Subcutaneous adipose tissue (tissue), 4 donors: ENCODE results near the gene NAALADL2. TPM values are rescaled to one million over a fixed set of nuclear protein-coding genes. Genes with fewer than 3 reads are reported as not detected.

ENCODE experiments used
- total RNA-seq, 4 donors: library from RNA; depleted of rRNA; stranded (reverse); fragments of >200 nt; gene quantifications; one replicate each; pipeline ENCODE4 v1.1.0, GENCODE V29; 2016
- TF ChIP-seq, protein P1 (sequence below): fragments of 450-650 bp; IDR thresholded peaks from one replicate; pipeline ENCODE4 v1.5.1; 2016; ENCODE audit warnings: low read depth, mild to moderate bottlenecking, control low read depth, antibody characterized with exemption, moderate library complexity

NAALADL2 gene
- total RNA-seq, 4 donors from 2014 or later, result 9.4 to 18.1 (median 11.8) TPM

DNA sequence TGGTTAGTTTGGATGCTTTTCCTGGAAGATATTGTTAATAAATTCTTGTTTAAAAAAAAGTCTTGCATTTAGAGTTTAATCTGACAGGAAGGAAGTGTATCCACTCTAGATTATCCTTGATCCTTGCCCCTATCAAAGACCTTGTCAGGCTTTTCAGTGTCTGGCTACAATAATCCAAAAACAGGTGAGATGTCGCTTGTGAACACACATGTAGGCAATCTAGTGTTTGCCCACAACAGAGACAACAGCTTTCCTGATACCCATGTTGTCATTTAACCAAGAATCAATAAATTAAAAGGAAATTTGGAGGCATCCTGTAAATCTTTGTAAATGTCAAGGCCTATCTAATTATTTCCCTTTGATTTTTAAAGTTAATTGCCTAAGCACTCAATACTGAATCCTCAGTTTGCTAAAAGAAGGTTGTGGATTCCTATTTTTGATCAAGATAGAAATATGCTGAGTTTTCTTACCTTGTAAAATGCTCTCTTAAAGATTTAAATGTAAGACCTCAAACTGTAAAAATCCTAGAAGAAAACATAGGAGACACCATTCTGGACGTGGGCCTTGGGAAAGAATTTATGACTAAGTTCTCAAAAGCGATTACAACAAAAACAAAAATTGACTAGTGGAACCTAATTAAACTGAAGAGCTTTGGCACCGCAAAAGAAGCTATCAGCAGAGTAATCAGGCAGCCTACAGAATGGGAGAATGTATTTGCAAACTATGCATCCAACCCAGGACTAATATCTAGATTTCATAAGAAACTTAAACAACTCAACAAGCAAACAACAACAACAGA lies 207.7 kb downstream of the NAALADL2 start:
- TF ChIP-seq, protein P1, sequence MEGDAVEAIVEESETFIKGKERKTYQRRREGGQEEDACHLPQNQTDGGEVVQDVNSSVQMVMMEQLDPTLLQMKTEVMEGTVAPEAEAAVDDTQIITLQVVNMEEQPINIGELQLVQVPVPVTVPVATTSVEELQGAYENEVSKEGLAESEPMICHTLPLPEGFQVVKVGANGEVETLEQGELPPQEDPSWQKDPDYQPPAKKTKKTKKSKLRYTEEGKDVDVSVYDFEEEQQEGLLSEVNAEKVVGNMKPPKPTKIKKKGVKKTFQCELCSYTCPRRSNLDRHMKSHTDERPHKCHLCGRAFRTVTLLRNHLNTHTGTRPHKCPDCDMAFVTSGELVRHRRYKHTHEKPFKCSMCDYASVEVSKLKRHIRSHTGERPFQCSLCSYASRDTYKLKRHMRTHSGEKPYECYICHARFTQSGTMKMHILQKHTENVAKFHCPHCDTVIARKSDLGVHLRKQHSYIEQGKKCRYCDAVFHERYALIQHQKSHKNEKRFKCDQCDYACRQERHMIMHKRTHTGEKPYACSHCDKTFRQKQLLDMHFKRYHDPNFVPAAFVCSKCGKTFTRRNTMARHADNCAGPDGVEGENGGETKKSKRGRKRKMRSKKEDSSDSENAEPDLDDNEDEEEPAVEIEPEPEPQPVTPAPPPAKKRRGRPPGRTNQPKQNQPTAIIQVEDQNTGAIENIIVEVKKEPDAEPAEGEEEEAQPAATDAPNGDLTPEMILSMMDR, result no peak

DNA sequence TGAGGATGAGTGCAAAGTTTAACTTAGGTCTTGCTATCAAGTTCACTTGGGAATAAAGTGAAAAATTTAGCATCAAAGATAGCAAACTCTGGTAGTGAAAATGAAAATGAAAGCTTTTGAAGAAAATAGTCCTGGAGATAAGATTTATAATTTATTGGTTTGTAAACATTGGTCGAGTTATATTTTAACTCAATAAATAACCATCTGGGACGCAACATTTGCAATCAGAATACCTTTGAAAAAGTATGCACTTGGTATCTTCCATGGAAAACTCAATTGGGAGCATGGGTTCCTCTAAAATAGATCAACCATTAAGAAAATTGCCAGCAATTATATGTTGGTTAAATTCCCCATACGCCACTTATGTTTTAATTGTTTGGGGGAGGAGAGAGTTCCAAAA lies 209.5 kb downstream of the NAALADL2 start:
- TF ChIP-seq, protein P1, result no peak

DNA sequence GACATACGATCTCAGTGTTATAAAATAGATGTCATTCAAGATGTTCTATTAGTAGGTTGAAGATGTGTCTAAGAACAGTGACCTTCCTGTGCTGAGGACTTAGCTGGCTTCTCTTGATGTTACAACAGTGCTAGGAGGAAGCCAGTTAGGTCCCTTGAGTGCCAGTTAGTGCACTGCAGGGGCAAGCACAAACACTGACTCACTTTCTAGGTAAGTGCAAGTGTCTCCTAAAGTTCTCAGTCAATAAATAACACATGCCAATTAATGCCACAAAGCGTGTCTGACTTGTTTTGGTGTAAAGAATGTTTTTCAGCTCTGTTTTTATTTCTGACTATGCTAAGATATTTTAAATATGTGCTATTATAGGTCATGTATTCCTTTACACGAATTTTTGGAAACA lies 211.8 kb downstream of the NAALADL2 start:
- TF ChIP-seq, protein P1, result no peak

DNA sequence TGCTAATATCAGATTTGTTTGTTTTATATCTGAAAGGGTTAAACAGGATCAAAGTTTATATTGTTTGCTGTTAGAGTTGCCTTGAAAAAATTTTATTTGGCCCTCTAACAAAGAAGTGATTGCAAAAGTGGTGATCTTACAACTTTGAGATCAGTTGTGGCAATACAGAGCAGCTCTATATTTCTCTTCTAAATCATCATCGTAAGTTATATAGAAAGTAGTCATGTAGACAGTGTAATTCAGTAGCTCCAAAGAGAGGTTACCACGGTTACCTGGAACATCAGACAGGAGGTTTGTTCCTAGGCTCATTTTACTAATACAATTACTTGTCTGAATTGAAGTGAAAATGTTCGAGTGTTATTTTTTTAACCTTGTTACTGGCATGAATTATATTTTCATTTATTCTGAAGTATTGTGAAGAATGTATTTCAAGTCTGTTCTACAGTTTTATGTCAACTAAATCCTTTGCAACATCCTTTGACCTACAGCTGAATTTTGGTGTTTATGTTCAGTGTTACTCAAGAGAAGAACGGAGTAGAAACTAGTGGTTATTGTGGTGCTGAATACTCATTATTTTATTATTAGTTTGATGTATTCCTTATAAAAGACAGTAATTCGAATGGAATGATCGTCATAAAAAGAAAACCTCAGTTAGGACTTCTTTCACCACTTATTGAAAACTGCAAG lies 214.2 kb downstream of the NAALADL2 start:
- TF ChIP-seq, protein P1, result no peak

DNA sequence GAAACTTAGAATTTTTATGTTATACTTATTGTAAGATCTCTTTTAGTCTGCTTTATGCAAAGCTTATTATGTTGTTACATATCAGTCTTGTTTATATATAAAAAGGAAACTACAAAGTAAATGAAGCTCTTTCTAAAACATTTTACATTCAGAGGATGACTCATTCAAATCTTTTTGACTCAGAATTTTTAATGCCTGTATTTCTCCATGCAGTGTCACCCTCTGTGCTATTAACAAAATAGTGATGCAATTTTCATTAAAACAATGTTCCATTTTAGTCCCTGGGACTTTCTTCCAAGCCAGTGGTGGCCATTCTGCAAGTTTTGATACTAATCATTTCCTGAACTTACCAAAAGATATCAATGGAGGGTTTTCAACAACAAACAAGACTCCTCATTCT lies 216.1 kb downstream of the NAALADL2 start:
- TF ChIP-seq, protein P1, result no peak

DNA sequence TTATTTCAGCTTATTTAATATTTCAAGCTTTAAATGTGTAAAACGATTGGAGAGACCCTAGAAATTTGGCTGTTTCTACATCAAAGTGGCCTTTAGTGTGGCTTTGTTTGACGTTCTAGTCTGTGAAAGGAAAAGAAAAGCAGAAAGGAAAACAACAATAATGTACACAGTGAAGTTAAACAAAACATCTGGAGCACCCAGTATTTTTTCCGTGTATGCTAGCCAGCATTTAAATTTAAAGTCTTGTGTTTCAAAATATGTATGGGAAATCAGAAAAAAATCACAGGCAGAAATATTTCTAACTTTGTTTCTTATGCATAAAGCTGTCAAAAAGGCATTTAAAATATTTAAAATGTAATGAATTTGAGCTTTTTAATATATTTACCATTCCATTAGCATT lies 218.1 kb downstream of the NAALADL2 start:
- TF ChIP-seq, protein P1, result no peak

DNA sequence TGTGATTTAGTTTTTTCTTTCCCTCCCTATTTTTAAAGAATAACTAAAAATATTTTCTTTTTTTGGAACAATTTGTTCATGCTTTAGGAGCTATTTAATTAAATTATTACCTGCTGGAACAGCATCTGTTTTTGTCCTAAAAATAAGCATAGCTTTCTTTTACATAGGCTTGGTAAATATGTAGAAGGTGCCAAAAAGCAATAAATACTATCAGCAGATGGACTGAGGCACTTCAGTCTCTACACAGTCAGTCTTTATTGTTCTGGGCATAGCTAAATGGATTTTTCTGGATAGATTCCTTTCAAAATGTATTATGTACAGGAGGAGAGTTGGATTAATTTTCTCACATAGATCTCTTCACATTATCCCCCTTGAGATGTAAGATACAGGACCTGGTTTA lies 223.5 kb downstream of the NAALADL2 start:
- TF ChIP-seq, protein P1, result no peak
